WTC11 (cell line): Measurements from ENCODE around the gene TRIM13. TPM values are rescaled to one million over a fixed set of nuclear protein-coding genes. Genes with fewer than 3 reads are reported as not detected.
A peak's percentile ranks its signal among the peaks of the same experiment; 100 is the strongest.

Experiments
- ATAC-seq: fragments of 200-7000 bp; cut with Tn5 transposase; 2 replicates; pipeline ENCODE4 v1.10.0; 2021; ENCODE audit warnings: mild to moderate bottlenecking, moderate library complexity
- Bru-seq: library from RNA; stranded (reverse); fragments of 400-500 nt; gene quantifications from one replicate; lab custom pipeline; 2021; lab: Mats Ljungman, UMichigan
- CTCF ChIA-PET: fragments of 300-600 bp; sonication (Branson Sonifier 250); formaldehyde crosslinking; loops from one replicate; lab custom pipeline; 2021; ENCODE audit warnings: antibody characterized with exemption; lab: Charles Lee
- POLR2A ChIA-PET: fragments of 350-600 bp; sonication (Branson Sonifier 250); formaldehyde crosslinking; loops from one replicate; lab custom pipeline; 2021; ENCODE audit warnings: antibody characterized with exemption; lab: Charles Lee
- DNase-seq: peaks from one replicate; pipeline ENCODE4 v3.0.0; 2021; ENCODE audit warnings: low spot score
- H3K27ac Mint-ChIP-seq: 2 replicates; pipeline ENCODE4 v1.8.0; 2021; ENCODE audit warnings: mixed read lengths
- H3K27me3 Mint-ChIP-seq: 2 replicates; pipeline ENCODE4 v1.8.0; 2021; ENCODE audit warnings: low read depth, mild to moderate bottlenecking, moderate library complexity, mixed read lengths
- H3K36me3 Mint-ChIP-seq: 2 replicates; pipeline ENCODE4 v1.8.0; 2021; ENCODE audit warnings: mixed read lengths
- H3K4me1 Mint-ChIP-seq: 2 replicates; pipeline ENCODE4 v1.8.0; 2022; ENCODE audit warnings: mixed read lengths
- H3K4me3 Mint-ChIP-seq: 2 replicates; pipeline ENCODE4 v1.8.0; 2021; ENCODE audit warnings: mild to moderate bottlenecking, moderate library complexity, mixed read lengths
- H3K9me3 Mint-ChIP-seq: 2 replicates; pipeline ENCODE4 v1.8.0; 2021; ENCODE audit warnings: mixed read lengths
- AFF4 ChIP-seq: sonication (generic); formaldehyde crosslinking; IDR thresholded peaks from 2 replicates; pipeline ENCODE4 v1.8.1; 2023; ENCODE audit warnings: mild to moderate bottlenecking, missing genetic modification reagents, borderline replicate concordance
- CTCF ChIP-seq: fragments of 200-600 bp; IDR thresholded peaks from 2 replicates; pipeline ENCODE4 v1.8.0; 2022; ENCODE audit warnings: antibody characterized with exemption
- E2F5 ChIP-seq: sonication (generic); formaldehyde crosslinking; IDR thresholded peaks from 2 replicates; pipeline ENCODE4 v1.8.1; 2022; ENCODE audit warnings: mild to moderate bottlenecking, moderate library complexity, missing genetic modification reagents
- ESRRA ChIP-seq: sonication (generic); formaldehyde crosslinking; IDR thresholded peaks from 2 replicates; pipeline ENCODE4 v1.8.1; 2022; ENCODE audit warnings: mild to moderate bottlenecking, missing genetic modification reagents, borderline replicate concordance
- FOXJ3 ChIP-seq: sonication (generic); formaldehyde crosslinking; IDR thresholded peaks from 2 replicates; pipeline ENCODE4 v1.9.0; 2021; ENCODE audit warnings: missing genetic modification reagents, mild to moderate bottlenecking, borderline replicate concordance
- FOXP1 ChIP-seq: sonication (generic); formaldehyde crosslinking; IDR thresholded peaks from 2 replicates; pipeline ENCODE4 v1.8.0; 2022; ENCODE audit warnings: missing genetic modification reagents, mild to moderate bottlenecking, moderate library complexity, borderline replicate concordance
- GABPB1 ChIP-seq: sonication (generic); formaldehyde crosslinking; IDR thresholded peaks from 2 replicates; pipeline ENCODE4 v1.8.1; 2023; ENCODE audit warnings: mild to moderate bottlenecking, missing genetic modification reagents
- HMGXB4 ChIP-seq: sonication (generic); formaldehyde crosslinking; IDR thresholded peaks from 2 replicates; pipeline ENCODE4 v1.8.1; 2023; ENCODE audit warnings: mild to moderate bottlenecking, moderate library complexity, missing genetic modification reagents
- JUN ChIP-seq: sonication (generic); formaldehyde crosslinking; IDR thresholded peaks from 2 replicates; pipeline ENCODE4 v1.8.0; 2023; ENCODE audit warnings: mild to moderate bottlenecking, missing genetic modification reagents
- SP1 ChIP-seq: sonication (generic); formaldehyde crosslinking; conservative IDR thresholded peaks from 2 replicates; pipeline ENCODE4 v1.8.1; 2022; ENCODE audit warnings: missing genetic modification reagents
- STAT6 ChIP-seq: sonication (generic); formaldehyde crosslinking; conservative IDR thresholded peaks from 2 replicates; pipeline ENCODE4 v1.8.1; 2023; ENCODE audit warnings: mild to moderate bottlenecking, low read depth, missing genetic modification reagents, moderate library complexity
- TEAD1 ChIP-seq: sonication (generic); formaldehyde crosslinking; IDR thresholded peaks from 2 replicates; pipeline ENCODE4 v1.8.0; 2022; ENCODE audit warnings: mild to moderate bottlenecking, missing genetic modification reagents
- USF1 ChIP-seq: sonication (generic); formaldehyde crosslinking; IDR thresholded peaks from 2 replicates; pipeline ENCODE4 v1.8.0; 2022; ENCODE audit warnings: mild to moderate bottlenecking, missing genetic modification reagents
- USF2 ChIP-seq: sonication (generic); formaldehyde crosslinking; IDR thresholded peaks from 2 replicates; pipeline ENCODE4 v1.8.1; 2023; ENCODE audit warnings: mild to moderate bottlenecking, missing genetic modification reagents, moderate library complexity
- ZNF232 ChIP-seq: sonication (generic); formaldehyde crosslinking; IDR thresholded peaks from 2 replicates; pipeline ENCODE4 v1.8.0; 2022; ENCODE audit warnings: mild to moderate bottlenecking, missing genetic modification reagents
- ZNF671 ChIP-seq: fragments of 250-450 bp; sonication (Bioruptor Pico); IDR thresholded peaks from 2 replicates; pipeline ENCODE4 v1.8.0; 2021; ENCODE audit warnings: mild to moderate bottlenecking
- long read RNA-seq, 3 experiments: library from RNA in 1 of 3; library from capped mRNA in 1 of 3; library from polyadenylated mRNA in 1 of 3; unstranded in 2 of 3; stranded (forward) in 1 of 3; transcript quantifications; one replicate each; pipeline ENCODE4 v2.0.0, GENCODE V29; 2021
- total RNA-seq: library from RNA; stranded (reverse); gene quantifications from 3 replicates; pipeline ENCODE4 v1.2.3, GENCODE V29; 2021

TRIM13 gene
- total RNA-seq (27.5 to 29.1 TPM (median 27.6 TPM) in 3 replicates), Bru-seq, nascent RNA (percentile 93 among the genes with signal in this experiment)
- long read RNA-seq, experiment 1, full-length matches to known transcripts: 77 of 95 reads
- long read RNA-seq, experiment 1, partial matches to known transcripts: 0 of 95 reads
- long read RNA-seq, experiment 1, other reads (novel, unspliced or antisense): 18 of 95 reads
- long read RNA-seq, experiment 2, full-length matches to known transcripts: 28 of 35 reads
- long read RNA-seq, experiment 2, partial matches to known transcripts: 0 of 35 reads
- long read RNA-seq, experiment 2, other reads (novel, unspliced or antisense): 7 of 35 reads
- long read RNA-seq, experiment 3, full-length matches to known transcripts: 111 of 130 reads
- long read RNA-seq, experiment 3, partial matches to known transcripts: 3 of 130 reads
- long read RNA-seq, experiment 3, other reads (novel, unspliced or antisense): 16 of 130 reads

- Mint-ChIP-seq H3K9me3 (no peaks in the 10 kb centered on the region), H3K27ac (peak within 1 kb of the TSS; percentile 97), H3K4me3 (peak within 1 kb of the TSS; percentile 85), H3K27me3 (no peaks in the 10 kb centered on the region), H3K4me1 (peaks cover 33% of the 10 kb centered on the region), H3K36me3 (peaks cover 6% of the 10 kb centered on the region)
- ChIA-PET POLR2A (interaction anchor here (1.0 to 3.9 kb wide), 9 partner anchors 14 to 306 kb away, joined by 3 to 52 read pairs (median 7); partner anchors contain the start of genes EBPL, KCNRG, KPNA3 and SPRYD7), CTCF (interaction anchor here (0.5 to 3.4 kb wide), 37 partner anchors 18 to 1307 kb away, joined by 3 to 49 read pairs (median 4); partner anchors contain the start of genes EBPL, KCNRG and SPRYD7)
- DNase-seq: peak; percentile 87
- ATAC-seq: peak; percentile 67
- TF ChIP-seq GABPB1 (CRISPR knock-in tag): 0 out of 2 replicates have a peak, but pooled peaks have one; percentile 8
- no peak for TF ChIP-seq USF2
- TF ChIP-seq E2F5 (CRISPR knock-in tag): peak; percentile 34; the same call in 1 of the 2 replicates
- peak; percentile 63 for TF ChIP-seq HMGXB4 (CRISPR knock-in tag)
- no peak for TF ChIP-seq FOXJ3 (CRISPR knock-in tag)
- no peak for TF ChIP-seq STAT6 (CRISPR knock-in tag)
- TF ChIP-seq ZNF671 (CRISPR knock-in tag): no peak
- peak; percentile 75; the same call in 1 of the 2 replicates for TF ChIP-seq JUN (CRISPR knock-in tag)
- 0 out of 2 replicates have a peak, but pooled peaks have one; percentile 37 for TF ChIP-seq TEAD1 (CRISPR knock-in tag)
- peak; percentile 49; the same call in 1 of the 2 replicates for TF ChIP-seq CTCF
- TF ChIP-seq ESRRA (CRISPR knock-in tag): peak; percentile 58; the same call in 1 of the 2 replicates
- peak; percentile 15; the same call in 1 of the 2 replicates for TF ChIP-seq AFF4
- TF ChIP-seq SP1 (CRISPR knock-in tag): 0 out of 2 replicates have a peak, but pooled peaks have one; percentile 12
- TF ChIP-seq ZNF232 (CRISPR knock-in tag): 0 out of 2 replicates have a peak, but pooled peaks have one; percentile 2
- TF ChIP-seq USF1: peak; percentile 12; the same call in 1 of the 2 replicates
- TF ChIP-seq FOXP1: 0 out of 2 replicates have a peak, but pooled peaks have one; percentile 19
Observed at GRCh38 chr13:49996951-49997895, at the start of gene TRIM13. TRIM13 (plus strand) TSS chr13:49997042; CDS start chr13:50011941, 14,899 bp downstream.
